SK-N-MC (cell line): ENCODE data around the gene ATPAF1.
"Not testable (repeated sequence)": the region's sequence is repeated elsewhere in the genome, so short reads cannot be mapped to it uniquely, and the experiment has no call there.

Experiments
- DNase-seq: peaks from one replicate; pipeline ENCODE4 v3.0.0-alpha.2; 2011; ENCODE audit warnings: low read depth, low spot score
- H3K27ac ChIP-seq: fragments of 200-600 bp; sonication (generic); 2 replicates; pipeline ENCODE4 v1.5.1; 2016; ENCODE audit warnings: mixed run types
- H3K36me3 ChIP-seq: fragments of 200-600 bp; sonication (generic); 2 replicates; pipeline ENCODE4 v1.6.1; 2017; ENCODE audit warnings: antibody characterized with exemption, low read length, mixed read lengths; ENCODE audit not compliant: insufficient read depth
- H3K4me3 ChIP-seq: fragments of 200-600 bp; sonication (generic); 2 replicates; pipeline ENCODE4 v1.5.1; 2016
- H3K9ac ChIP-seq: fragments of 200-600 bp; sonication (generic); 2 replicates; pipeline ENCODE4 v1.8.0; 2017; ENCODE audit warnings: mixed run types, mixed read lengths; ENCODE audit not compliant: insufficient read length
- H3K9me3 ChIP-seq: fragments of 200-600 bp; sonication (generic); 2 replicates; pipeline ENCODE4 v1.6.1; 2017; ENCODE audit warnings: low read depth, mild to moderate bottlenecking, antibody characterized with exemption, low read length, moderate library complexity, mixed read lengths
- EZH2 ChIP-seq: fragments of 200-600 bp; sonication (generic); IDR thresholded peaks from one replicate; pipeline ENCODE4 v1.6.1; 2017; ENCODE audit warnings: antibody characterized with exemption
- FOXP2 ChIP-seq: optimal IDR thresholded peaks from 2 replicates; pipeline ENCODE3; 2011; ENCODE audit warnings: mild to moderate bottlenecking, moderate library complexity; ENCODE audit not compliant: insufficient read depth; ENCODE audit errors: extremely low read length, control extremely low read depth
- POLR2AphosphoS5 ChIP-seq: IDR thresholded peaks from 2 replicates; pipeline ENCODE4 v1.6.1; 2012; ENCODE audit warnings: mild to moderate bottlenecking, low read depth, low read length, borderline replicate concordance

Gene ATPAF1

DNA sequence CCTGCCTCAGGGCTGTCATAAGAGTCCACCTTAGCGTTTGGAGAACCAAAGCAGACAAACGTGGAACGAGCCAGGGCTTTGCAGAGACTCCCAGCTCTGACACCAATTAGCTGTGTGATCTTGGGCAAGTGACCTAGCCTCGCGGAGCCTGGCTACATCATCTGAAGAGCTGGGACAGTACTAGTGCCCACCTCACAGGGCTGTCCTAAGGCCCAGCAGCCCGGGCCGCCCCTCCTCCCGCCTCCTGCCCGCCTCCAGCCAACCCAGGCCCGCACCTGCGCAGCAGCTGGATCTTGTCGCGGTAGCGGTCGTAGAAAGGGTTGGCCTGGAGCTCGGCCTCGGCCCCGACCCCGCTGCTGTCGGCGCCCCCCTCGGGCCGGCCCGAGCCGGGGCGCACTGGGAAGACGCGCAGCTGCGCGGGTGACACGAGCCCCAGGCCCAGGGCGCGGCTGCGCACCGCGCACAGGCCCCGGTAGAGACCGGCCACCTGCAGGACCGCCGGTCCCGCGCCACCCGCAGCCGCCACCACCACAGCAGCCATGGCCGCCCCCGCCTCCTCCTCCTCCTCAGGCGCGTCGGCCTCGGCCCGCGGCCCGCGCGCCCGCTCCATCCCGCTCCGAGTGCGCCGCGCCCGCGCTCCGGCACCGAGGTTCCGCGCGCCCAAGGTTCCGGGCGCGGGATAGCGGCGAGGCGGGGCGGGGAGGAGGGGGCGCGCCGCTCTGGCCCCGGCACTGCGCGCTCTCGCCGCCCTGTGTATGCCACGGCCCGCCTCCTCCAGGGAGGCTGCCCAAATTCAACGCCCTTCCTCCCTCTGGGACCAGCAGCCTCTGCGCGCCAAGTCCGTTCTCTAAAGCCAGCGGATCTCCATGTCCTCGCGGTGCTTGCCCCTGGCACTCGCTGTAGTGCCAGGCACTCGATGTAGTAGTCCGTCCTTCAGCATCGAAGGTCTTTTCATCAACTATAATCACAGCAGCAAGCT is at the start of gene ATPAF1:
TSS of gene ATPAF1 (minus strand) at position 583 of the 979 bp plus-strand sequence. CDS start at position 541, 42 bp downstream.
- Histone ChIP-seq H3K27ac (no peak within 1 kb of the TSS), H3K36me3 (peaks cover 22% of the 10 kb centered on the region), H3K9me3 (no peaks in the 10 kb centered on the region), H3K9ac (peak within 1 kb of the TSS; percentile 93), H3K4me3 (peak within 1 kb of the TSS; percentile 91)
- TF ChIP-seq EZH2 (no peak), POLR2AphosphoS5 (no peak; the same call in 1 of the 2 replicates), FOXP2 (no peak)
- no peak for DNase-seq

DNA sequence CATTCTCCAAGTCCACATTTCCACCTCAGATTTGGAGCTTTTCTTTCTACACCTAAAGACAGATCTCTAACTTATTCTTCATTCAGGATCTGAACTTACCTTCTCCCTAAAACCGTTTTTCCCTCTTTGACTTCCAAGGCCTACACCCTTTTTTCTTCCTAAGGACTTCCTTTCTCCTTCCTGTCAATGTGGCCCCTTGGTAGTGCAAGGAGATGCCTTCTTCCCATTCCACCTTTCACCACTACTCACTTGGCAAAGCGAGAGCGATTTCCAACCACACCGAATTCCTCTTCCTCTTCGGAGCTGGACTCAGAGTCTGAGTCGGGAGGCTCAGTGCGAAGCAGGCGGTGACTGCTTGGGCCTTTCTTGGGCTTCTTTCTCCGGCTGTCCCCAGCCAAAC is 49.5 kb upstream of the ATPAF1 start:
- peaks cover 26% of the 10 kb centered on the region for H3K36me3 ChIP-seq
- no peaks in the 10 kb centered on the region for H3K9me3 ChIP-seq
- TF ChIP-seq POLR2AphosphoS5 (no peak), EZH2 (no peak), FOXP2 (no peak)
- H3K27ac ChIP-seq = no peak overlapping the region
- DNase-seq = no peak
- peak overlapping the region; percentile 95 for H3K4me3 ChIP-seq
- H3K9ac ChIP-seq = peak overlapping the region; percentile 84

- Histone ChIP-seq H3K4me3 (no peak overlapping the region), H3K9me3 (no peaks in the 10 kb centered on the region), H3K27ac (no peak overlapping the region), H3K36me3 (peaks cover 26% of the 10 kb centered on the region), H3K9ac (no peak overlapping the region)
- TF ChIP-seq FOXP2 = no peak
- TF ChIP-seq POLR2AphosphoS5 = no peak
- no peak for TF ChIP-seq EZH2
- DNase-seq = no peak
These were observed 46.8 kb upstream of the ATPAF1 start for GRCh38 chr1:46714976-46715375.

DNA sequence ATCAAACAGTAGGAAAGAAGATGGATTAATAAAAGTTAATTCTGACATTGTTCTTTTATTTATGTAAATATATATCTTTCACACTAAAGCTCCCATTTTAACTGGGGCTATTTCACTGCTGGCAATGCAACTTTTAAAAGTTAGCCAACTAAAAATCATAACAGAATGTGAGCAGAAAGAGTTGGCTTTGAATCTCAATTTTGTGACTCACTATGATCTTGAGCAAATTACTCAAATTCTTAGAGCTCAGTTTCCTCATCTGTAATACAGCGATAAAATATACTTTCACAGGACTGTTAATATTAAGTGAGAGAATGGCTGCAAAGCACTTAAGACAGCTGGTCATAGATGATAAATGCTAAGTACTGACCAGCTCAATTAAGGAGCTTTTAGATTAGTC is 40.0 kb upstream of the ATPAF1 start:
- H3K36me3 ChIP-seq = peaks cover 49% of the 10 kb centered on the region

GRCh38 chr1:46705408-46705807 is 37.2 kb upstream of the ATPAF1 start:
- TF ChIP-seq FOXP2 (no peak), EZH2 (no peak), POLR2AphosphoS5 (no peak)
- no peak overlapping the region for H3K27ac ChIP-seq
- no peak overlapping the region for H3K9ac ChIP-seq
- DNase-seq = no peak
- H3K36me3 ChIP-seq = peaks cover 55% of the 10 kb centered on the region
- H3K4me3 ChIP-seq = no peak overlapping the region
- H3K9me3 ChIP-seq = no peaks in the 10 kb centered on the region

More for the DNA sequence above, 40.0 kb upstream of the ATPAF1 start:
- H3K9ac ChIP-seq = no peak overlapping the region
- no peaks in the 10 kb centered on the region for H3K9me3 ChIP-seq
- TF ChIP-seq EZH2 (no peak), POLR2AphosphoS5 (no peak), FOXP2 (no peak)
- no peak for DNase-seq
- H3K27ac ChIP-seq = no peak overlapping the region
- H3K4me3 ChIP-seq = no peak overlapping the region

DNA sequence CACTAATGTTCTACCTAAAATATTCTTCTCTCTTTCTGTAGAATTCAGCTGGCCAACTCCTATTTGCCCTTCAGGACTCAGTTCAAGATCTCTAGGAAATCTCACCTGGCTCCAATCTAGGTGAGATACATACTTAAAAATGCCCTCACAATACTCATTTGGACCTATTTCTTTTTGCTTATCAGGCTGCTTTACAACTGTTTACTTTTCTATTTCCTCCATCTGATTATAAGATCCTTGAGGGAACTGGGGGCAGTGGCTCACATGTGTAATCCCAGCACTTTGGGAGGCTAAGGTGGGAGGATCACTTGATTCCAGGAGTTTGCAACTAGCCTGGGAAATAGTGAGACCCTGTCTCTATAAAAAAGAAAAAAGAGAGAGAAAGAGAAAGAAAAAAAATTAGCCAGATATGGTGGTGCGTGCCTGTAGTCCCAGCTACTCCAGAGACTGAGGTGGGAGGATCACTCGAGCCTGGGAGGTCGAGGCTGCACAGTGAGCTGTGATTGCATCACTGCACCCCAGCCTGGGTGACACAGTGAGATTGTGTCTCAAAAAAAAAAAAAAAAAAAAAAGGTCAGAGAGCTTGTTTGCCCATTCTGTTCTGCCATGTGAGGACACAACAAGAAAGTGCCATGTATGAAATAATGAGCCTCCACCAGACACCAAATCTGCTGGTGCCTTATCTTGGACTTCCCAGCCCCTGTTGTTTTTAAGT is 35.9 kb upstream of the ATPAF1 start:
- H3K9ac ChIP-seq = no peak overlapping the region
- no peaks in the 10 kb centered on the region for H3K9me3 ChIP-seq
- no peak for DNase-seq
- peaks cover 55% of the 10 kb centered on the region for H3K36me3 ChIP-seq
- H3K4me3 ChIP-seq = no peak overlapping the region
- TF ChIP-seq FOXP2 (no peak), POLR2AphosphoS5 (no peak), EZH2 (no peak)
- no peak overlapping the region for H3K27ac ChIP-seq

DNA sequence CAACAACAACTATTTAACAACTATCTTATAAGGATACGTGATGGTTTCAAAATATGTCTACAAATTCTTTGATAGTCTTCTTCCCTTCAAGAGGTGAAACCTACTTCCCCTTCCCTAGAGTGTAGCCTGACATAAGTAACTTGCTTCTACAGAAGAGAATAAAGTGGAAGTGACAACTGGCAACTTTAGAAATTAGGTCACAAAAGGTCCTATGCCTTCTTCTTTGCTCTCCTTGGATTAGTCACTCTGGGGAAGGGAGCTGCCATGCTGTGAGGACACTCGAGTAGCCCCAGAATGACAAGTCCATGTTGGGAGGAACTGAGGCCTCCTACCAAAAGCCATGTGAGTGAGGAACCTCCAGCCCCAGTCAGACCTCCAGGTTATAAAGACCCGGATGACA is 31.5 kb upstream of the ATPAF1 start:
- no peaks in the 10 kb centered on the region for H3K9me3 ChIP-seq
- no peak overlapping the region for H3K27ac ChIP-seq
- no peak overlapping the region for H3K9ac ChIP-seq
- no peak for TF ChIP-seq FOXP2
- no peak for TF ChIP-seq POLR2AphosphoS5
- no peak for TF ChIP-seq EZH2
- no peak overlapping the region for H3K4me3 ChIP-seq
- DNase-seq = no peak
- peaks cover 36% of the 10 kb centered on the region for H3K36me3 ChIP-seq

- H3K4me3 ChIP-seq = no peak overlapping the region
- no peak for DNase-seq
- H3K36me3 ChIP-seq = peaks cover 34% of the 10 kb centered on the region
- 0 out of 2 replicates have a peak overlapping the region, but pooled peaks have one; percentile 42 for H3K27ac ChIP-seq
- no peaks in the 10 kb centered on the region for H3K9me3 ChIP-seq
- no peak for TF ChIP-seq POLR2AphosphoS5
- no peak for TF ChIP-seq FOXP2
- TF ChIP-seq EZH2 = no peak
- H3K9ac ChIP-seq = no peak overlapping the region
These were observed 28.9 kb upstream of the ATPAF1 start for GRCh38 chr1:46697053-46697452.

DNA sequence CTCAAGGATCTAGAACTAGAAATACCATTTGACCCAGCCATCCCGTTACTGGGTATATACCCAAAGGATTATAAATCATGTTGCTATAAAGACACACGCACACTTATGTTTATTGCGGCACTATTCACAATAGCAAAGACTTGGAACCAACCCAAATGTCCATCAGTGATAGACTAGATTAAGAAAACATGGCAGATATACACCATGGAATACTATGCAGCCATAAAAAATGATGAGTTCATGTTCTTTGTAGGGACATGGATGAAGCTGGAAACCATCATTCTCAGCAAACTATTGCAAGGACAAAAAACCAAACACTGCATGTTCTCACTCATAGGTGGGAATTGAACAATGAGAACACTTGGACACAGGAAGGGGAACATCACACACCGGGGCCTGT is 26.5 kb upstream of the ATPAF1 start:
- not testable (repeated sequence) for H3K9me3 ChIP-seq, DNase-seq
- peaks cover 38% of the 10 kb centered on the region for H3K36me3 ChIP-seq

More for the DNA sequence above, 26.5 kb upstream of the ATPAF1 start:
- H3K4me3 ChIP-seq, H3K27ac ChIP-seq, H3K9ac ChIP-seq: not testable (repeated sequence)
